ENCODE data around the gene RP9. TPM values are rescaled to one million over a fixed set of nuclear protein-coding genes. Genes with fewer than 3 reads are reported as not detected.

RP9 gene
- total and polyA plus RNA-seq, 9 donors: 6.2 to 24.2 (median 11.3) TPM

DNA sequence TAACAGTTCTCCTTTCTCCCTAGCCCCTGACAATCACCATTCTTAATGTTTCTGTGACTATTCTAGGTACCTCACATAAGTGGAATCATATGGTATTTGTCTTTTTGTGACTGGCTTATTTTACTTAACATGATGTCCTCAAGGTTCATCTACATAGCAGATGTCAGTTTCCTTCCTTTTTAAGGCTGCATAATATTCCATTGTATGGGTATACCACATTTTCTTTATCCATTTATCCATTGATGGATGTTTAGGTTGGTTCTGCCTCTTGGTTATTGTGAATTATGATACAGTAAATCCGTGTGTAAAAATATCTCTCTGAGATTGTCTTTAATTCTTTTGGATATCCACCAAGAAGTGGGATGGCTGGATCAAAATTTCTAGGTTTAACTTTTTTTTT lies 33.4 kb upstream of the RP9 start:
- no peak overlapping the region for H3K4me3 ChIP-seq
- no peaks in the 10 kb centered on the region for H3K4me1 ChIP-seq (ENCODE audit: insufficient read depth)
- intact Hi-C loops (cut with DNase I): no loop called here
- H3K27me3 ChIP-seq: no peaks in the 10 kb centered on the region
- no peaks in the 10 kb centered on the region for H3K9me3 ChIP-seq
- WGBS, 3 donors: 85 to 92% (median 91%) methylated on average over 1 of the region's 1 CpG
- H3K36me3 ChIP-seq: no peaks in the 10 kb centered on the region
- TF ChIP-seq EP300 (IDR thresholded peaks at IDR 0.05) (no peak), POLR2A (IDR thresholded peaks at IDR 0.05) (no peak)
- TF ChIP-seq, protein P1, sequence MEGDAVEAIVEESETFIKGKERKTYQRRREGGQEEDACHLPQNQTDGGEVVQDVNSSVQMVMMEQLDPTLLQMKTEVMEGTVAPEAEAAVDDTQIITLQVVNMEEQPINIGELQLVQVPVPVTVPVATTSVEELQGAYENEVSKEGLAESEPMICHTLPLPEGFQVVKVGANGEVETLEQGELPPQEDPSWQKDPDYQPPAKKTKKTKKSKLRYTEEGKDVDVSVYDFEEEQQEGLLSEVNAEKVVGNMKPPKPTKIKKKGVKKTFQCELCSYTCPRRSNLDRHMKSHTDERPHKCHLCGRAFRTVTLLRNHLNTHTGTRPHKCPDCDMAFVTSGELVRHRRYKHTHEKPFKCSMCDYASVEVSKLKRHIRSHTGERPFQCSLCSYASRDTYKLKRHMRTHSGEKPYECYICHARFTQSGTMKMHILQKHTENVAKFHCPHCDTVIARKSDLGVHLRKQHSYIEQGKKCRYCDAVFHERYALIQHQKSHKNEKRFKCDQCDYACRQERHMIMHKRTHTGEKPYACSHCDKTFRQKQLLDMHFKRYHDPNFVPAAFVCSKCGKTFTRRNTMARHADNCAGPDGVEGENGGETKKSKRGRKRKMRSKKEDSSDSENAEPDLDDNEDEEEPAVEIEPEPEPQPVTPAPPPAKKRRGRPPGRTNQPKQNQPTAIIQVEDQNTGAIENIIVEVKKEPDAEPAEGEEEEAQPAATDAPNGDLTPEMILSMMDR (IDR thresholded peaks at IDR 0.05): no peak
- no peak for DNase-seq
- no peak overlapping the region for H3K27ac ChIP-seq

DNA sequence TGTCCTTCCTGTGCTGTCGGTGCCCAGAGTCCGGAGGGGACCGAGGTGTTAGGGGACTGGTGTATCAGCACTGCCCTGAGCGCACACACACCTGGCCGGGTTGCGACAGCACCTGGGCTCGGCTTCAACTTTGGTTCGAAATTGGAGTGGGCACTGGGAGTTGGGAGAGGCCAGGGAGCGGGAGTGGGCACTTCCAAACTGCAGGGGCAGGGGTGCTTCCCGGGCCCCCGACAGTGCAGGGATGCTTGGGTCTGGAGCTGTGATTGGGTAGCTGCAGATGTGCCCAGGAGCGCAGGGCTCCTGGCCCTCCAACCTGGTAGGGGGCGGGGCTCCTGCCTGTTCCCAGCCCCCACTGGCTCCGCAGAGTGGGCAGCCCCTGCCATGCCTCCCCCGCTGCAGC lies 27.9 kb upstream of the RP9 start:
- no peaks in the 10 kb centered on the region for H3K27me3 ChIP-seq
- TF ChIP-seq, protein P1 (IDR thresholded peaks at IDR 0.05): no peak
- TF ChIP-seq EP300 (IDR thresholded peaks at IDR 0.05) (no peak), POLR2A (IDR thresholded peaks at IDR 0.05) (no peak)
- H3K27ac ChIP-seq: no peak overlapping the region
- no peaks in the 10 kb centered on the region for H3K9me3 ChIP-seq
- H3K4me1 ChIP-seq (ENCODE audit: insufficient read depth): no peaks in the 10 kb centered on the region
- WGBS, 3 donors: 86 to 93% (median 88%) methylated on average over 15 of the region's 15 CpGs
- intact Hi-C loops (cut with DNase I): no loop called here
- no peak for DNase-seq
- H3K36me3 ChIP-seq: no peaks in the 10 kb centered on the region
- no peak overlapping the region for H3K4me3 ChIP-seq

DNA sequence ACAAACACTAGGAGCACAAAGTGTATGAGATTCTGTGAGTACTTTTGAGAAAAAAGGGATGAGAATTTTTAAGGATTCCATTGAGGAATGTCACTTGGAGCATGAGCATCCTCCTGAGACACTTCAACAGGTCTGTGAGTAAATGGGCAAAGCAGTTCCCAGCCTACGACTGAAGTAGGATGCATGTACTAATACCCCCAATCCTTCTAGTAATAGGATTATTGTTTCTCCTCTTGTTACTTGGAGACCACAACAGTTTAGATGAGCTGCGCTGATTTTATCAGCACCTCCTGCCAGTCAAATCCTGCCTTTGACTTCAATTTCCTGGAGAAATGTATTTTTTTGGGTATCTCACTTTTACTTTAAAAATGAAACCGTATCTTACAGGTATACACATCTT lies 21.0 kb upstream of the RP9 start:
- Histone ChIP-seq H3K9me3 (no peaks in the 10 kb centered on the region), H3K4me1 (ENCODE audit: insufficient read depth) (peaks cover 3% of the 10 kb centered on the region), H3K27ac (no peak overlapping the region), H3K27me3 (no peaks in the 10 kb centered on the region), H3K36me3 (no peaks in the 10 kb centered on the region), H3K4me3 (peak overlapping the region; percentile 74)
- no peak for DNase-seq
- intact Hi-C loops (cut with DNase I): no loop called here
- 11 to 15% (median 11%) methylated on average over 3 of the region's 3 CpGs for WGBS, 3 donors
- TF ChIP-seq POLR2A (IDR thresholded peaks at IDR 0.05) (no peak), EP300 (IDR thresholded peaks at IDR 0.05) (no peak)
- TF ChIP-seq, protein P1 (IDR thresholded peaks at IDR 0.05): no peak

DNA sequence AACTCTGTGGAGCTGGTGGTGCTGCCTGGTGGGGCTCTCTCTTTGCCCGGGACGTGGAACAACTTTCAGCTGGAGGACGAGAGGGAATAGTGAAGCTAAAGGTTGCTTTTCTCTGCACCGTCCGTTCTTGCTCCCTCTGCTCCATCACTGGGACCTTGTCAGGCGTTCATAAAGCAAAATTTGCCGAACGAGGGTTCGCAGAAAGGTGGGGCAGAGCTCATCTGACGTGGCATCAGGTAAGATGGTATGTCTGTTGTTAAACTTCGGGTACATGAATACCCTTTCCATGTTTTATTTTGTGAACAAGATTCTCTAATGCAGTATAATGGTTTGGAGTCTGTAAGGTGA lies 20.6 kb upstream of the RP9 start:
- Histone ChIP-seq H3K27ac (peak overlapping the region in 1 of 2 donors; percentile 79), H3K27me3 (no peaks in the 10 kb centered on the region), H3K4me1 (ENCODE audit: insufficient read depth) (peaks cover 3% of the 10 kb centered on the region), H3K4me3 (peak overlapping the region; percentile 74), H3K9me3 (no peaks in the 10 kb centered on the region), H3K36me3 (no peaks in the 10 kb centered on the region)
- DNase-seq: no peak
- intact Hi-C loops (cut with DNase I): no loop called here
- TF ChIP-seq EP300 (IDR thresholded peaks at IDR 0.05): no peak
- TF ChIP-seq, protein P1 (IDR thresholded peaks at IDR 0.05): no peak
- no peak for TF ChIP-seq POLR2A (IDR thresholded peaks at IDR 0.05)
- 0 to 1% (median 0%) methylated on average over 11 of the region's 11 CpGs for WGBS, 3 donors

Measured in ovary (tissue), 9 donors.